ENCODE data around the gene NMNAT2.

DNA sequence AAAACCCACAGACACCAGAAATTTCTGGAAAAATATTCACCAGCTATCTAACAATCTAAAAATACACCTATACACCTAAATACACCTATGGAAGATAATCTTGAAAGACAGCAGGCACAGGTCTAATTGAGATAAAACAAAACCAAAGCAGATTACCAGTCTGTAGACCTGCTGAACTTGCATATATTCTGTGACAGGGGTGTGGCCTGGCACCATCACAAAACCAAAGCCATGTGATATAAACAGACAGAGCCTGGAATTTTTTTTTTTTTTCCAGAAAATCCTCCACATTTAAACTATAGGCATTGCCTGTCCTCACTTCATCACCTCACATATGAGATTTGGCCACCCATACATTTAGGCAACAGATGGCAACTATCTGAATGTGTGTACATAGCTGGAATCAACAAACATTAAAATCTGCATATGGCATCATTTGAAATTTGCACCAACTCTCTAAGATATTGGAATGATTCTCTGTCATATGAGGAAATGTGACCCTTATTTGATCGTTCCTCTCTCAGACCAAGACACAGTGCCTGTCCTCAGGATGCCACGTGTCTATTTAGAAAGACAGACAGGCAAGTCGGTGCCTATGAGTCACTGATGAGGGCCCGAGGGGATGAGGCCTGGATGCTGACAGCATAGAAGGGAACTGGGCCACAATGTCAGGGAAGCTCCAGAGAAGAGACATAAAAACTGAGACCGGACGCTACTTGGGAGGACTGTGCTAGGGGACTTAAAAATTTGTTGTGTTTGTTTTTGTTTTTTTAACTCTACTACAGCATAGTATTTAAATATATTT, 32.6 kb downstream of the NMNAT2 start:
- no peak for TF ChIP-seq POLR2A (IDR thresholded peaks at IDR 0.05; ENCODE audit: borderline replicate concordance, extremely low read depth, insufficient read depth, insufficient read length)
- TF ChIP-seq, protein P1, sequence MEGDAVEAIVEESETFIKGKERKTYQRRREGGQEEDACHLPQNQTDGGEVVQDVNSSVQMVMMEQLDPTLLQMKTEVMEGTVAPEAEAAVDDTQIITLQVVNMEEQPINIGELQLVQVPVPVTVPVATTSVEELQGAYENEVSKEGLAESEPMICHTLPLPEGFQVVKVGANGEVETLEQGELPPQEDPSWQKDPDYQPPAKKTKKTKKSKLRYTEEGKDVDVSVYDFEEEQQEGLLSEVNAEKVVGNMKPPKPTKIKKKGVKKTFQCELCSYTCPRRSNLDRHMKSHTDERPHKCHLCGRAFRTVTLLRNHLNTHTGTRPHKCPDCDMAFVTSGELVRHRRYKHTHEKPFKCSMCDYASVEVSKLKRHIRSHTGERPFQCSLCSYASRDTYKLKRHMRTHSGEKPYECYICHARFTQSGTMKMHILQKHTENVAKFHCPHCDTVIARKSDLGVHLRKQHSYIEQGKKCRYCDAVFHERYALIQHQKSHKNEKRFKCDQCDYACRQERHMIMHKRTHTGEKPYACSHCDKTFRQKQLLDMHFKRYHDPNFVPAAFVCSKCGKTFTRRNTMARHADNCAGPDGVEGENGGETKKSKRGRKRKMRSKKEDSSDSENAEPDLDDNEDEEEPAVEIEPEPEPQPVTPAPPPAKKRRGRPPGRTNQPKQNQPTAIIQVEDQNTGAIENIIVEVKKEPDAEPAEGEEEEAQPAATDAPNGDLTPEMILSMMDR (IDR thresholded peaks at IDR 0.05 in 2 of 3, conservative IDR thresholded peaks at IDR 0.05 in 1 of 3; ENCODE audit: borderline replicate concordance in 1 of 3, insufficient read depth in 1 of 3, low read depth in 2 of 3, low read length in 2 of 3): no peak
- TF ChIP-seq YY1 (IDR thresholded peaks at IDR 0.05; ENCODE audit: extremely low read depth, insufficient replicate concordance, low read depth, low read length): no peak
- TF ChIP-seq EZH2 (IDR thresholded peaks at IDR 0.05): no peak
- no peak for TF ChIP-seq JUND (IDR thresholded peaks at IDR 0.05)
- no peak for TF ChIP-seq EGR1 (IDR thresholded peaks at IDR 0.05; ENCODE audit: low read depth)
- TF ChIP-seq ZNF274 (IDR thresholded peaks at IDR 0.05; ENCODE audit: low read depth, low read length): no peak
- TF ChIP-seq POLR2AphosphoS5 (IDR thresholded peaks at IDR 0.05; ENCODE audit: low read depth, low read length): no peak
- TF ChIP-seq, protein P2, sequence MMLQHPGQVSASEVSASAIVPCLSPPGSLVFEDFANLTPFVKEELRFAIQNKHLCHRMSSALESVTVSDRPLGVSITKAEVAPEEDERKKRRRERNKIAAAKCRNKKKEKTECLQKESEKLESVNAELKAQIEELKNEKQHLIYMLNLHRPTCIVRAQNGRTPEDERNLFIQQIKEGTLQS (IDR thresholded peaks at IDR 0.05): no peak
- no peak for TF ChIP-seq SIN3A (IDR thresholded peaks at IDR 0.05; ENCODE audit: low read depth)
- TF ChIP-seq, protein P3, sequence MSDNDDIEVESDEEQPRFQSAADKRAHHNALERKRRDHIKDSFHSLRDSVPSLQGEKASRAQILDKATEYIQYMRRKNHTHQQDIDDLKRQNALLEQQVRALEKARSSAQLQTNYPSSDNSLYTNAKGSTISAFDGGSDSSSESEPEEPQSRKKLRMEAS (IDR thresholded peaks at IDR 0.05): no peak
- no peak for TF ChIP-seq EZH2phosphoT487 (IDR thresholded peaks at IDR 0.05; ENCODE audit: borderline replicate concordance)
- TF ChIP-seq CEBPB (IDR thresholded peaks at IDR 0.05; ENCODE audit: low read depth): no peak
- no peak for TF ChIP-seq TCF7L2 (IDR thresholded peaks at IDR 0.05; ENCODE audit: borderline replicate concordance, extremely low read depth, insufficient read depth, insufficient read length)

Measured in HCT116 (cell line).